ENCODE results near the gene C2orf76. TPM values are rescaled to one million over a fixed set of nuclear protein-coding genes. Genes with fewer than 3 reads are reported as not detected.
A peak's percentile ranks its signal among the peaks of the same experiment; 100 is the strongest.

The C2orf76 gene
- total and polyA plus RNA-seq, 7 donors = 4.1 to 9.3 (median 7.1) TPM

- Histone ChIP-seq H3K4me3 (no peak overlapping the region), H3K27ac (peak overlapping the region; percentile 44), H3K4me1 (peaks cover 13% of the 10 kb centered on the region), H3K9me3 (no peaks in the 10 kb centered on the region), H3K36me3 (ENCODE audit: insufficient read depth in 1 of 2, low read depth in 1 of 2) (no peaks in the 10 kb centered on the region), H3K27me3 (ENCODE audit: insufficient read depth in 3 of 3, low read length in 2 of 3) (no peaks in the 10 kb centered on the region)
- TF ChIP-seq CTCF (IDR thresholded peaks at IDR 0.05) = no peak
- DNase-seq (no peak), ATAC-seq (no peak)
- WGBS, 3 donors = 87 to 97% (median 93%) methylated on average over 5 to 6 of the region's 6 CpGs
- intact Hi-C loops (cut with DNase I) = loop anchor here (2.0 to 10.0 kb wide), 5 partner anchors 65 to 407 kb away; partner anchors contain the start of gene STEAP3 (in 1 of the 2)
Measured at GRCh38 chr2:119289642-119290041, 77.0 kb downstream of the C2orf76 start.

GRCh38 chr2:119289093-119289492 is 77.5 kb downstream of the C2orf76 start:
- ATAC-seq (peak in 2 of 4 donors; percentile 15 to 55), DNase-seq (peak in 1 of 2 donors; percentile 61)
- peak overlapping the region; percentile 51 for H3K27ac ChIP-seq
- 37 to 77% (median 63%) methylated on average over 11 of the region's 11 CpGs for WGBS, 3 donors
- intact Hi-C loops (cut with DNase I) = no loop called here
- H3K4me1 ChIP-seq = peaks cover 12% of the 10 kb centered on the region
- H3K9me3 ChIP-seq = no peaks in the 10 kb centered on the region
- no peak for TF ChIP-seq CTCF (IDR thresholded peaks at IDR 0.05)
- H3K4me3 ChIP-seq = no peak overlapping the region
- no peaks in the 10 kb centered on the region for H3K27me3 ChIP-seq (ENCODE audit: insufficient read depth in 3 of 3, low read length in 2 of 3)
- H3K36me3 ChIP-seq (ENCODE audit: insufficient read depth in 1 of 2, low read depth in 1 of 2) = no peaks in the 10 kb centered on the region

- H3K4me1 ChIP-seq = peaks cover 12% of the 10 kb centered on the region
- DNase-seq = no peak
- H3K27me3 ChIP-seq (ENCODE audit: insufficient read depth in 3 of 3, low read length in 2 of 3) = no peaks in the 10 kb centered on the region
- H3K4me3 ChIP-seq = no peak overlapping the region
- WGBS, 3 donors = 83 to 96% (median 89%) methylated on average over 6 of the region's 6 CpGs
- no peaks in the 10 kb centered on the region for H3K9me3 ChIP-seq
- TF ChIP-seq CTCF (IDR thresholded peaks at IDR 0.05) = no peak
- H3K27ac ChIP-seq = peak overlapping the region; percentile 51
- intact Hi-C loops (cut with DNase I) = no loop called here
- no peak for ATAC-seq
- H3K36me3 ChIP-seq (ENCODE audit: insufficient read depth in 1 of 2, low read depth in 1 of 2) = no peaks in the 10 kb centered on the region
Measured at GRCh38 chr2:119288576-119288975, 78.1 kb downstream of the C2orf76 start.

GRCh38 chr2:119286661-119287060 is 80.0 kb downstream of the C2orf76 start:
- no peak overlapping the region for H3K4me3 ChIP-seq
- H3K9me3 ChIP-seq = no peaks in the 10 kb centered on the region
- DNase-seq = no peak
- intact Hi-C loops (cut with DNase I) = no loop called here
- H3K27me3 ChIP-seq (ENCODE audit: insufficient read depth in 3 of 3, low read length in 2 of 3) = no peaks in the 10 kb centered on the region
- ATAC-seq = no peak
- no peak for TF ChIP-seq CTCF (IDR thresholded peaks at IDR 0.05)
- H3K36me3 ChIP-seq (ENCODE audit: insufficient read depth in 1 of 2, low read depth in 1 of 2) = no peaks in the 10 kb centered on the region
- peaks cover 15% of the 10 kb centered on the region for H3K4me1 ChIP-seq
- 82 to 87% (median 85%) methylated on average over 8 of the region's 8 CpGs for WGBS, 3 donors
- H3K27ac ChIP-seq = no peak overlapping the region

- ATAC-seq (peak; percentile 96 to 98 (median 98)), DNase-seq (peak; percentile 84 to 94)
- intact Hi-C loops (cut with DNase I) = loop anchor here in 1 of 2 donors (5.0 kb wide), 1 partner anchor 52 kb away; no protein-coding TSS in a partner anchor
- Histone ChIP-seq H3K27ac (peak overlapping the region; percentile 81), H3K4me1 (peaks cover 15% of the 10 kb centered on the region), H3K36me3 (ENCODE audit: insufficient read depth in 1 of 2, low read depth in 1 of 2) (no peaks in the 10 kb centered on the region), H3K27me3 (ENCODE audit: insufficient read depth in 3 of 3, low read length in 2 of 3) (no peaks in the 10 kb centered on the region), H3K4me3 (peak overlapping the region; percentile 28), H3K9me3 (no peaks in the 10 kb centered on the region)
- TF ChIP-seq CTCF (IDR thresholded peaks at IDR 0.05) = no peak
- WGBS, 3 donors = 23 to 40% (median 27%) methylated on average over 10 of the region's 10 CpGs
Measured at GRCh38 chr2:119283873-119284331, 82.7 kb downstream of the C2orf76 start.
